ENCODE results near the gene HINT3.

- no peak for TF ChIP-seq CTCF (conservative IDR thresholded peaks at IDR 0.05)
- TF ChIP-seq EZH2 (IDR thresholded peaks at IDR 0.05; ENCODE audit: low read depth) = no peak
These were observed 5.2 kb upstream of the HINT3 start for GRCh38 chr6:125951323-125951722.

Data from PC-9 (cell line).